Liver (tissue), 9 donors: ENCODE data around the gene MUC6. TPM values are rescaled to one million over a fixed set of nuclear protein-coding genes. Genes with fewer than 3 reads are reported as not detected.

ENCODE experiments used
- DNase-seq: peaks from one replicate; pipeline ENCODE4 v3.0.0-alpha.2; 2017; ENCODE audit warnings: low spot score
- H3K27ac ChIP-seq, 2 donors: one replicate each; pipeline ENCODE4 v1.7.0; 2013; ENCODE audit warnings: inconsistent platforms in 2 of 2, low read length in 2 of 2, control low read depth in 1 of 2, low read depth in 1 of 2, mild to moderate bottlenecking in 1 of 2
- H3K27me3 ChIP-seq, 4 donors: one replicate each; pipeline versions ENCODE4 v1.6.1 to v1.7.0; 2013; ENCODE audit warnings: low read length in 3 of 4, inconsistent platforms in 1 of 4, mild to moderate bottlenecking in 1 of 4, moderate library complexity in 1 of 4; ENCODE audit not compliant: control insufficient read depth in 4 of 4, insufficient read depth in 4 of 4
- H3K36me3 ChIP-seq, 4 donors: one replicate each; pipeline versions ENCODE4 v1.6.1 to v1.7.0; 2013; ENCODE audit warnings: low read length in 3 of 4, mild to moderate bottlenecking in 3 of 4, low read depth in 1 of 4, moderate library complexity in 1 of 4; ENCODE audit not compliant: control insufficient read depth in 4 of 4, insufficient read depth in 3 of 4
- H3K4me1 ChIP-seq, 4 donors: one replicate each; pipeline versions ENCODE4 v1.6.1 to v1.7.0; 2013; ENCODE audit warnings: low read length in 3 of 4, mild to moderate bottlenecking in 3 of 4, moderate library complexity in 1 of 4; ENCODE audit not compliant: control insufficient read depth in 4 of 4, insufficient read depth in 4 of 4
- H3K4me3 ChIP-seq, 3 donors: one replicate each; pipeline versions ENCODE4 v1.6.1 to v1.7.0; 2013; ENCODE audit warnings: low read length in 3 of 3, control low read depth in 1 of 3, low read depth in 1 of 3, mild to moderate bottlenecking in 1 of 3
- H3K9ac ChIP-seq, 2 donors: one replicate each; pipeline ENCODE4 v1.7.0; 2013; ENCODE audit warnings: low read length in 2 of 2, mild to moderate bottlenecking in 2 of 2, moderate library complexity in 2 of 2, control low read depth in 1 of 2, low read depth in 1 of 2
- H3K9me3 ChIP-seq, 4 donors: one replicate each; pipeline versions ENCODE4 v1.6.1 to v1.7.0; 2013; ENCODE audit warnings: low read length in 3 of 4; ENCODE audit not compliant: control insufficient read depth in 4 of 4
- ATF3 ChIP-seq: IDR thresholded peaks from 2 replicates; pipeline ENCODE4 v1.6.1; 2016; ENCODE audit warnings: antibody characterized with exemption
- EGR1 ChIP-seq, 2 donors: IDR thresholded peaks; 2 replicates each; pipeline ENCODE4 v1.6.1; 2016 to 2018; ENCODE audit warnings: antibody characterized with exemption in 2 of 2, low read depth in 2 of 2
- FOXA1 ChIP-seq: IDR thresholded peaks from 2 replicates; pipeline ENCODE4 v1.6.1; 2016; ENCODE audit warnings: antibody characterized with exemption
- FOXA2 ChIP-seq: IDR thresholded peaks from 2 replicates; pipeline ENCODE4 v1.6.1; 2016; ENCODE audit warnings: antibody characterized with exemption
- GABPA ChIP-seq, 2 donors: IDR thresholded peaks in 1 of 2; conservative IDR thresholded peaks in 1 of 2; 2 replicates each; pipeline ENCODE4 v1.6.1; 2016; ENCODE audit warnings: antibody characterized with exemption in 2 of 2, mild to moderate bottlenecking in 1 of 2, moderate library complexity in 1 of 2
- HNF4A ChIP-seq, 2 donors: conservative IDR thresholded peaks; 2 replicates each; pipeline ENCODE4 v1.6.1; 2016; ENCODE audit warnings: antibody characterized with exemption in 2 of 2, mild to moderate bottlenecking in 2 of 2
- HNF4G ChIP-seq: IDR thresholded peaks from 2 replicates; pipeline ENCODE4 v1.6.1; 2016; ENCODE audit warnings: antibody characterized with exemption
- JUND ChIP-seq, 2 donors: IDR thresholded peaks; 2 replicates each; pipeline ENCODE4 v1.6.1; 2016; ENCODE audit warnings: antibody characterized with exemption in 2 of 2
- MAX ChIP-seq: IDR thresholded peaks from 2 replicates; pipeline ENCODE4 v1.6.1; 2016; ENCODE audit warnings: antibody characterized with exemption
- NR2F2 ChIP-seq: IDR thresholded peaks from 2 replicates; pipeline ENCODE4 v1.6.1; 2016; ENCODE audit warnings: antibody characterized with exemption
- RAD21 ChIP-seq, 2 donors: IDR thresholded peaks; 2 replicates each; pipeline ENCODE4 v1.6.1; 2016; ENCODE audit warnings: antibody characterized with exemption in 2 of 2, mild to moderate bottlenecking in 2 of 2
- RXRA ChIP-seq, 2 donors: IDR thresholded peaks; 2 replicates each; pipeline ENCODE4 v1.6.1; 2017 to 2018; ENCODE audit warnings: antibody characterized with exemption in 2 of 2, mild to moderate bottlenecking in 1 of 2
- SP1 ChIP-seq: IDR thresholded peaks from 2 replicates; pipeline ENCODE4 v1.6.1; 2018; ENCODE audit warnings: antibody characterized with exemption, mild to moderate bottlenecking
- TAF1 ChIP-seq: conservative IDR thresholded peaks from 2 replicates; pipeline ENCODE4 v1.6.1; 2016; ENCODE audit warnings: antibody characterized with exemption, mild to moderate bottlenecking
- YY1 ChIP-seq: IDR thresholded peaks from 2 replicates; pipeline ENCODE4 v1.6.1; 2016; ENCODE audit warnings: antibody characterized with exemption, mild to moderate bottlenecking
- WGBS: extraction: QIAGEN DNeasy Blood & Tissue Kit; methylation state at CpG from one replicate; pipeline ENCODE4 v1.1.7; 2013; 5-methylcytosine and 5-hydroxymethylcytosine counted together
- polyA plus RNA-seq, 2 donors: library from polyadenylated mRNA; stranded (reverse) in 1 of 2; unstranded in 1 of 2; fragments of 200-250 nt in 1 of 2; fragments of >200 nt in 1 of 2; fragmentation: Nextera tagmentation in 1 of 2; extraction: Ambion mirVana in 1 of 2; gene quantifications; one replicate each; pipeline versions ENCODE4 v1.2.1 to v1.2.3, GENCODE V29; 2013 to 2015
- total RNA-seq, 2 donors: library from RNA; depleted of rRNA; stranded (reverse); fragments of >200 nt; gene quantifications; one replicate each; pipeline ENCODE4 v1.2.3, GENCODE V29; 2014
- TF ChIP-seq, protein P1 (sequence below): fragments of 150-350 bp; IDR thresholded peaks from 2 replicates; pipeline ENCODE4 v1.5.1; 2017; ENCODE audit warnings: improper control_type of control experiment, low read depth, low read length; ENCODE audit not compliant: missing input control
- TF ChIP-seq, protein P2 (sequence below): IDR thresholded peaks from 2 replicates; pipeline ENCODE4 v1.6.1; 2016; ENCODE audit warnings: antibody characterized with exemption, mild to moderate bottlenecking
- TF ChIP-seq, protein P3 (sequence below): IDR thresholded peaks from 2 replicates; pipeline ENCODE4 v1.6.1; 2016; ENCODE audit warnings: antibody characterized with exemption
- donor health status: healthy.
- donor health status: healthy.
- donor health status: healthy.
- donor health status: healthy.
- donor health status: healthy.

Gene MUC6
- total and polyA plus RNA-seq, 4 donors: 0.05 to 0.54 (median 0.18) TPM

DNA sequence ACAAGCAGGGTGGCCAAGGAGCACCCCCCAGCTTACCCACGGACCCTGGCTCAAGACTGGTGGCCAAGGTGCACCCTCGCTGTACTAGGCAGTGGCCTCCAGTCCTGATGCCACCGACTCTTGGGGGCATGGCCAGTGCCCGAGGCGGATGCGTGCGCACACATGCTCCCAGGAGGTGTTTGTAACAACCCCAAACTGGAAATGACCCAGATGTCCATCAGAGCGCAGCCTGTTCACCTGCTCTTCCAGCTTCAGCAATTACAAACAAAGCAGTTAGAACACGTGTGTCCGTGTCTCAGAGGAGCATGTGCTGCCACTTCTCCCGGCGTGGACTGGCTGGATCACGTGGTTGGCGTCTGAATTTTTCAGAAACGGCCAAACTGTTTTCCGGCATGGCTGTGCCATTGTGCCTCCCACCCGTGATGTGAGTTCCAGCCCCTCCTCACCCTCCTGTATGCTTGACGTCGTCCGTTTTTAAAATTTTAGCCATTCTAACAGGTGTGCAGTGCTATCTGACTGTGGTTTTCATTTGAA is 7.1 kb upstream of the MUC6 start:
- TF ChIP-seq MAX (no peak), EGR1 (IDR thresholded peaks at IDR 0.05; ENCODE audit: low read depth in 2 of 2) (no peak), GABPA (IDR thresholded peaks at IDR 0.05 in 1 of 2, conservative IDR thresholded peaks at IDR 0.05 in 1 of 2) (no peak), RAD21 (IDR thresholded peaks at IDR 0.05) (no peak), HNF4A (conservative IDR thresholded peaks at IDR 0.05) (no peak), ATF3 (no peak), YY1 (no peak), NR2F2 (no peak), FOXA2 (no peak), TAF1 (no peak)
- TF ChIP-seq, protein P1, sequence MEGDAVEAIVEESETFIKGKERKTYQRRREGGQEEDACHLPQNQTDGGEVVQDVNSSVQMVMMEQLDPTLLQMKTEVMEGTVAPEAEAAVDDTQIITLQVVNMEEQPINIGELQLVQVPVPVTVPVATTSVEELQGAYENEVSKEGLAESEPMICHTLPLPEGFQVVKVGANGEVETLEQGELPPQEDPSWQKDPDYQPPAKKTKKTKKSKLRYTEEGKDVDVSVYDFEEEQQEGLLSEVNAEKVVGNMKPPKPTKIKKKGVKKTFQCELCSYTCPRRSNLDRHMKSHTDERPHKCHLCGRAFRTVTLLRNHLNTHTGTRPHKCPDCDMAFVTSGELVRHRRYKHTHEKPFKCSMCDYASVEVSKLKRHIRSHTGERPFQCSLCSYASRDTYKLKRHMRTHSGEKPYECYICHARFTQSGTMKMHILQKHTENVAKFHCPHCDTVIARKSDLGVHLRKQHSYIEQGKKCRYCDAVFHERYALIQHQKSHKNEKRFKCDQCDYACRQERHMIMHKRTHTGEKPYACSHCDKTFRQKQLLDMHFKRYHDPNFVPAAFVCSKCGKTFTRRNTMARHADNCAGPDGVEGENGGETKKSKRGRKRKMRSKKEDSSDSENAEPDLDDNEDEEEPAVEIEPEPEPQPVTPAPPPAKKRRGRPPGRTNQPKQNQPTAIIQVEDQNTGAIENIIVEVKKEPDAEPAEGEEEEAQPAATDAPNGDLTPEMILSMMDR: no peak
- no peak overlapping the region for H3K9ac ChIP-seq
- H3K27ac ChIP-seq: no peak overlapping the region
- no peak overlapping the region for H3K4me3 ChIP-seq
- H3K27me3 ChIP-seq: peaks cover 0 to 4% (median 0%) of the 10 kb centered on the region in 4 donors
- 86% methylated on average over 20 of the region's 20 CpGs for WGBS
- H3K36me3 ChIP-seq: no peaks in the 10 kb centered on the region
- H3K9me3 ChIP-seq: no peaks in the 10 kb centered on the region
- DNase-seq: no peak
- H3K4me1 ChIP-seq: peaks cover 0 to 5% (median 0%) of the 10 kb centered on the region in 4 donors

- no peak for TF ChIP-seq MAX
- TF ChIP-seq HNF4G: no peak
- TF ChIP-seq HNF4A (conservative IDR thresholded peaks at IDR 0.05): no peak
- TF ChIP-seq, protein P2, sequence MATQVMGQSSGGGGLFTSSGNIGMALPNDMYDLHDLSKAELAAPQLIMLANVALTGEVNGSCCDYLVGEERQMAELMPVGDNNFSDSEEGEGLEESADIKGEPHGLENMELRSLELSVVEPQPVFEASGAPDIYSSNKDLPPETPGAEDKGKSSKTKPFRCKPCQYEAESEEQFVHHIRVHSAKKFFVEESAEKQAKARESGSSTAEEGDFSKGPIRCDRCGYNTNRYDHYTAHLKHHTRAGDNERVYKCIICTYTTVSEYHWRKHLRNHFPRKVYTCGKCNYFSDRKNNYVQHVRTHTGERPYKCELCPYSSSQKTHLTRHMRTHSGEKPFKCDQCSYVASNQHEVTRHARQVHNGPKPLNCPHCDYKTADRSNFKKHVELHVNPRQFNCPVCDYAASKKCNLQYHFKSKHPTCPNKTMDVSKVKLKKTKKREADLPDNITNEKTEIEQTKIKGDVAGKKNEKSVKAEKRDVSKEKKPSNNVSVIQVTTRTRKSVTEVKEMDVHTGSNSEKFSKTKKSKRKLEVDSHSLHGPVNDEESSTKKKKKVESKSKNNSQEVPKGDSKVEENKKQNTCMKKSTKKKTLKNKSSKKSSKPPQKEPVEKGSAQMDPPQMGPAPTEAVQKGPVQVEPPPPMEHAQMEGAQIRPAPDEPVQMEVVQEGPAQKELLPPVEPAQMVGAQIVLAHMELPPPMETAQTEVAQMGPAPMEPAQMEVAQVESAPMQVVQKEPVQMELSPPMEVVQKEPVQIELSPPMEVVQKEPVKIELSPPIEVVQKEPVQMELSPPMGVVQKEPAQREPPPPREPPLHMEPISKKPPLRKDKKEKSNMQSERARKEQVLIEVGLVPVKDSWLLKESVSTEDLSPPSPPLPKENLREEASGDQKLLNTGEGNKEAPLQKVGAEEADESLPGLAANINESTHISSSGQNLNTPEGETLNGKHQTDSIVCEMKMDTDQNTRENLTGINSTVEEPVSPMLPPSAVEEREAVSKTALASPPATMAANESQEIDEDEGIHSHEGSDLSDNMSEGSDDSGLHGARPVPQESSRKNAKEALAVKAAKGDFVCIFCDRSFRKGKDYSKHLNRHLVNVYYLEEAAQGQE: no peak
- no peak for TF ChIP-seq GABPA (IDR thresholded peaks at IDR 0.05 in 1 of 2, conservative IDR thresholded peaks at IDR 0.05 in 1 of 2)
- TF ChIP-seq RXRA (IDR thresholded peaks at IDR 0.05): no peak
- no peak for TF ChIP-seq TAF1
- no peak for TF ChIP-seq EGR1 (IDR thresholded peaks at IDR 0.05; ENCODE audit: low read depth in 2 of 2)
- no peak for TF ChIP-seq FOXA2
- TF ChIP-seq, protein P1: no peak
- no peak for TF ChIP-seq RAD21 (IDR thresholded peaks at IDR 0.05)
- TF ChIP-seq FOXA1: no peak
- no peak for TF ChIP-seq SP1
- TF ChIP-seq NR2F2: no peak
- TF ChIP-seq, protein P3, sequence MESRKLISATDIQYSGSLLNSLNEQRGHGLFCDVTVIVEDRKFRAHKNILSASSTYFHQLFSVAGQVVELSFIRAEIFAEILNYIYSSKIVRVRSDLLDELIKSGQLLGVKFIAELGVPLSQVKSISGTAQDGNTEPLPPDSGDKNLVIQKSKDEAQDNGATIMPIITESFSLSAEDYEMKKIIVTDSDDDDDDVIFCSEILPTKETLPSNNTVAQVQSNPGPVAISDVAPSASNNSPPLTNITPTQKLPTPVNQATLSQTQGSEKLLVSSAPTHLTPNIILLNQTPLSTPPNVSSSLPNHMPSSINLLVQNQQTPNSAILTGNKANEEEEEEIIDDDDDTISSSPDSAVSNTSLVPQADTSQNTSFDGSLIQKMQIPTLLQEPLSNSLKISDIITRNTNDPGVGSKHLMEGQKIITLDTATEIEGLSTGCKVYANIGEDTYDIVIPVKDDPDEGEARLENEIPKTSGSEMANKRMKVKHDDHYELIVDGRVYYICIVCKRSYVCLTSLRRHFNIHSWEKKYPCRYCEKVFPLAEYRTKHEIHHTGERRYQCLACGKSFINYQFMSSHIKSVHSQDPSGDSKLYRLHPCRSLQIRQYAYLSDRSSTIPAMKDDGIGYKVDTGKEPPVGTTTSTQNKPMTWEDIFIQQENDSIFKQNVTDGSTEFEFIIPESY: no peak
- TF ChIP-seq ATF3: no peak
- no peak for TF ChIP-seq YY1
- TF ChIP-seq JUND (IDR thresholded peaks at IDR 0.05): no peak
- no peak for DNase-seq
- WGBS: 92% methylated on average over 26 of the region's 26 CpGs
- no peak overlapping the region for H3K4me3 ChIP-seq
- H3K36me3 ChIP-seq: no peaks in the 10 kb centered on the region
- H3K9me3 ChIP-seq: no peaks in the 10 kb centered on the region
- H3K27me3 ChIP-seq: peaks cover 0 to 4% (median 0%) of the 10 kb centered on the region in 4 donors
- peaks cover 0 to 5% (median 0%) of the 10 kb centered on the region in 4 donors for H3K4me1 ChIP-seq
- H3K27ac ChIP-seq: no peak overlapping the region
- no peak overlapping the region for H3K9ac ChIP-seq
Measured at GRCh38 chr11:1042626-1043562, 6.4 kb upstream of the MUC6 start.
